ENCODE results near the gene SH3GL2.

The SH3GL2 gene

GRCh38 chr9:17723656-17724055, 144.8 kb downstream of the SH3GL2 start:
- TF ChIP-seq POLR2AphosphoS5 (IDR thresholded peaks at IDR 0.05; ENCODE audit: low read depth, low read length) (no peak), SIN3A (IDR thresholded peaks at IDR 0.05; ENCODE audit: borderline replicate concordance, insufficient read depth, low read length) (no peak), FOXP2 (optimal IDR thresholded peaks at IDR 0.05; ENCODE audit: borderline replicate concordance, extremely low read depth, extremely low read length, insufficient read depth) (no peak), REST (IDR thresholded peaks at IDR 0.05; ENCODE audit: insufficient read depth in 1 of 2, low read depth in 2 of 2, low read length in 2 of 2) (no peak), TAF1 (IDR thresholded peaks at IDR 0.05; ENCODE audit: borderline replicate concordance, insufficient read depth, low read length) (no peak)

- TF ChIP-seq FOXP2 (optimal IDR thresholded peaks at IDR 0.05; ENCODE audit: borderline replicate concordance, extremely low read depth, extremely low read length, insufficient read depth), result no peak
- no peak for TF ChIP-seq SIN3A (IDR thresholded peaks at IDR 0.05; ENCODE audit: borderline replicate concordance, insufficient read depth, low read length)
- TF ChIP-seq REST (IDR thresholded peaks at IDR 0.05; ENCODE audit: insufficient read depth in 1 of 2, low read depth in 2 of 2, low read length in 2 of 2), result no peak
- no peak for TF ChIP-seq POLR2AphosphoS5 (IDR thresholded peaks at IDR 0.05; ENCODE audit: low read depth, low read length)
- no peak for TF ChIP-seq TAF1 (IDR thresholded peaks at IDR 0.05; ENCODE audit: borderline replicate concordance, insufficient read depth, low read length)
These were observed 146.6 kb downstream of the SH3GL2 start for GRCh38 chr9:17725399-17726010.

- TF ChIP-seq SIN3A (IDR thresholded peaks at IDR 0.05; ENCODE audit: borderline replicate concordance, insufficient read depth, low read length) (no peak), REST (IDR thresholded peaks at IDR 0.05; ENCODE audit: insufficient read depth in 1 of 2, low read depth in 2 of 2, low read length in 2 of 2) (no peak), TAF1 (IDR thresholded peaks at IDR 0.05; ENCODE audit: borderline replicate concordance, insufficient read depth, low read length) (no peak), FOXP2 (optimal IDR thresholded peaks at IDR 0.05; ENCODE audit: borderline replicate concordance, extremely low read depth, extremely low read length, insufficient read depth) (no peak), POLR2AphosphoS5 (IDR thresholded peaks at IDR 0.05; ENCODE audit: low read depth, low read length) (no peak)
These were observed 147.4 kb downstream of the SH3GL2 start for GRCh38 chr9:17726298-17726697.

GRCh38 chr9:17730899-17731298, 152.0 kb downstream of the SH3GL2 start:
- no peak for TF ChIP-seq SIN3A (IDR thresholded peaks at IDR 0.05; ENCODE audit: borderline replicate concordance, insufficient read depth, low read length)
- no peak for TF ChIP-seq REST (IDR thresholded peaks at IDR 0.05; ENCODE audit: insufficient read depth in 1 of 2, low read depth in 2 of 2, low read length in 2 of 2)
- TF ChIP-seq POLR2AphosphoS5 (IDR thresholded peaks at IDR 0.05; ENCODE audit: low read depth, low read length), result no peak
- no peak for TF ChIP-seq TAF1 (IDR thresholded peaks at IDR 0.05; ENCODE audit: borderline replicate concordance, insufficient read depth, low read length)
- TF ChIP-seq FOXP2 (optimal IDR thresholded peaks at IDR 0.05; ENCODE audit: borderline replicate concordance, extremely low read depth, extremely low read length, insufficient read depth), result no peak

Measured in PFSK-1 (cell line).